GM18861 (cell line): ENCODE data around the gene MAIP1.
A peak's percentile ranks its signal among the peaks of the same experiment; 100 is the strongest.

Experiments used
- ATAC-seq: cut with Tn5 transposase; IDR thresholded peaks from one replicate; pipeline ENCODE4 v1.9.1; 2021; ENCODE audit not compliant: unreplicated experiment

The MAIP1 gene

DNA sequence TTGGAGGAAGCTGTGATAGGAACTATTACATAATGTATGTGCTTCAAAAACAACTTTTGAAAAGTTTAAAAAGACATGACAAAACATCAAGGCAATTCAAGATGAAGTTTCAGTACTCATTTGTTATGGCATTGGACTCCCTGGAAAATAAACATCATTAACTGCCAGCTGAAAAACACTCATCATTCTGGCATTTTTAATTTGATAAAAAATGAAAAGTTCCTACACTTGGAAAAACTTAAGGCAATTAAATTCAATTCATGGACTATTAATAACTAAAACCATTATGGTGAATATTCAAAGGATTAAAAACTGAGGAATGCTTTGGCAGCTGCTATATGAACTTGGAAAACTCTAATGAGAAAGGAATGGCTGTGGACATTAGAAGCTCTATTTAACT is 8.5 kb upstream of the MAIP1 start:
- ATAC-seq = no peak

DNA sequence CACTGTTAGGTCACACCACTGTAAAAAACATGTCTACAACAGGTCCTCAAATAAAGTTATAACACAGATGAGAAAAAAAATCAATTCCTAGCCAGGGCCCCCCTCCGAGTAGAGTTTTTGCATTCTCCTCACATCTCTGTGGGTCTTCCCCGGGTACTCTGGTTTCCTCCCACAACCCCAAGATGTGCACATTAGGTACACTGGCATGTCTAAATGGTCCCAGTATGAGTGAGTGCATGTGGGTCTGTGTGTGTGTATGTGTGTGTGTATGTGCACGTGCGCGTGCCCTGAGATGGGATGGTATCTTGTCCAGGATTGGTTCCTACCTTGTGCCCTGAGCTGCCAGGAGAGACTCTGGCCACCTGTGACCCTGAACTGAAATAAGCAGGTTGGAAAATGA is 5.0 kb upstream of the MAIP1 start:
- ATAC-seq = no peak

DNA sequence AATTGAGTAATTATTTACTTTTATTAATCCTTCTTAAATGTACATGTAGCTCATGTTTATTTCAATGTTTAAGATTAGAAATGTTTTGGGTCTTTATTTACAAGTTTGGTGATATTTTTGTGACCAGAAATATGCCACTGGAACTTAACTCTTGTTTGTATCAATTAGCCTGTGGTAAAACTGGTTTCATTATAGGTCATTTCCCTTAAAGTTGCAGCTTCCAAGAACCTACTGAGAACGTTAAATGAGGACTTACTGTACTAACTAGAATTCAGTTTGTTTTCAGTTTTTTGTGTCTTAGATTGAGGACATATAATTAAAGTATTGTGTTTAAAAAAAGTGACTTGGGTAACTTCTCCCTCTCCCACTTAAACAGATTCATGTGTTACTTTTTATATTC is 4.4 kb upstream of the MAIP1 start:
- no peak for ATAC-seq

DNA sequence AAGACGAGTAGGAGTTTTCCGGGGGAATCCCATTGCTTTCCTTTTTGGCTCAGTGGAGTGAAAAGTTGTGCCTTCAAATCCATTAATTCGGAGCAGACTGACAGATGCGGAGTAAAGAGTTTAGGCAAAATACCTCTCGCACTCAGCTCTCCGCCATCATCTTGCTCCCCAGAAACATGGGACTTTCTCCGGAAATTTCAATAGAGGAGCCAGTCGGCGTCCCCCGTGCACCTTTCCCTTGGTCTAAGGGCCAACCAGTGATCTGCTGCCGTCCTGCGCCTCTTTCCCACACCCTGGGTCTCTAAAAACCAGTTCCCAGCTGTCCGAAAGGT is 409 bp upstream of the MAIP1 start:
- peak; percentile 24 for ATAC-seq

DNA sequence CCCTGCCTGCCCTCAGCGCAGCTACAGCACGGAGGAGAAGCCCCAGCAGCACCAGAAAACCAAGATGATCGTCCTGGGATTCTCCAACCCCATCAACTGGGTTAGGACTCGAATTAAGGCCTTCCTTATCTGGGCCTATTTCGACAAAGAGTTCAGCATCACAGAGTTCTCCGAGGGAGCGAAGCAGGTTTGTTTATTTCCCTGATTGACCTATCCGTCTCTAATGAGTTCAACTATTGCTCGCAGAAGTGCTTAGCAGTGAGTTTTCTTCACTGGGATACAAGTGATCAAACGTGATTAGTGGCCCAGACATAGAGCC is 639 bp downstream of the MAIP1 start:
- ATAC-seq = no peak

DNA sequence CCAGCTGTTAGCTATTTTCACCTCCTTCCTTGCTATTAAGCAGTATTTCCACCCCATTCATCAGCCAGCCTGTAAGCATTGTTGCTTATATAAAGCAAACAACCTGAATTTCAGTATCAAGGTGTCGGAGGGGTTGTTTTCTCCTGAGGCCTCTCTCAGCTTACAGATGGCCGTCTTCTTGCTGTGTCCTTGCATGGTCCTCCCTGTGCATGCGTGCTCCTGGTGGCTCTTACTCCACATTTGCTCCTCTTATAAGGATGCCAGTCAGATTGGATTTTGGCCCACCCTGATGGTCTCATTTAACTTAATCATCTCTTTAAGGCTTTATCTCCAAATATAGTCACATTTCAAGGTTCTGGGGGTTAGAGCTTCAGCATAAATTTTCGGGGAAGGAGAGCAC is 2.6 kb downstream of the MAIP1 start:
- ATAC-seq = no peak

DNA sequence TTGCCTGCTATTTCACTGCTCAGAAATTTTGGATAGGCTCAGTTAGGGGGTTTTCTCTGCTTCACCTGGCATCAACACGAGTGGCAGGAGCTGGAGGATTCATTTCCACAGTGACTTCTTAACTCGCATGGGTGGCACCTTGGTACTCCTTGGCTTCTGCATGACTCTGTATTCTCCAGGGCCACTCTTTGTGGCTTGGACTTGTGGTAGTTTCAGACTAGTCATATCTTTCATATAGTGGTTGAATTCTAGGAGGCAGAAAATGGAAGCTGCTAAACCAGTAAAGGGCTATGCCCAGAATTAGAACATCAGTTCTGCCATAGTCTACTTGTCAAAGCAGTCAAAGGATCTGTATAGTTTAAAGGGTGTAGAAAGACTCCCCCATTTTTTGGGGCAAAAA is 6.8 kb downstream of the MAIP1 start:
- ATAC-seq = peak; percentile 63

DNA sequence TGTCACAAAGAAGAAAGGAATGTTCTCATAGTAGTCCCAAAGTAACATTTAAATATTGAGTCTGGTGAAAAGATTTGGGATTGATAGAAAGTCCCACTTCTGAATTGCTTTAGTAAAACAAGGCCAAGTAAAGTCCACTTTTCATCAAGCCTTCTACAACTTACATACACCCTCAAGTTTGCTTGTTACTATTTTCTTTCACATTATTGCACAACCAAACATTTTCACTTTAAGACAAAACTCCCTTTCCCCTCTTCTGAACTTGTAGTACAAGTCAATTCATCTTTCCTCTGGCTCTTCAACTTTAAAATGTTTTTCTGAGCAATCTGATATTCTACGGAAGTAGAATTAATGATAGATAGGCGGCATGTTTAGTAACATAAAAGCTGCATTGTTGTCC is 11.0 kb downstream of the MAIP1 start:
- no peak for ATAC-seq

DNA sequence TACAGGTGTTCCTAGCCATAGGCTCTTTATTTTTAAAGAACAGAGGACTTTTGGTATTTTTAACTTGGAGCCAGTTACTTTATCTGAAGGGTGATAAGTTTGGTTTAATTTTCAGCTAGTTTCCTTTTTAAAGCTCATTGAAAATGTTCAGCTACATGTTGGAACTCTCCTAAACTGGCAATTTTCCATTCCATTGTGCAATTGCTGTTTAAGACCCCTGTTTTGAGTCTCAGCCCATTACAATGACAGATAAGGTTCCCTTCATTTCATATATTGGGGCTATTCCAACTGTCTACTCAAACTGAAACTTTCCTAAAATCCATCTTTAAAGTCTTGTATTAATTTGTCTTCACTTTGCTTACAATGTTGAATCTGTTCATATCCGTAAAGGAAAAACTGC is 11.6 kb downstream of the MAIP1 start:
- ATAC-seq = no peak

DNA sequence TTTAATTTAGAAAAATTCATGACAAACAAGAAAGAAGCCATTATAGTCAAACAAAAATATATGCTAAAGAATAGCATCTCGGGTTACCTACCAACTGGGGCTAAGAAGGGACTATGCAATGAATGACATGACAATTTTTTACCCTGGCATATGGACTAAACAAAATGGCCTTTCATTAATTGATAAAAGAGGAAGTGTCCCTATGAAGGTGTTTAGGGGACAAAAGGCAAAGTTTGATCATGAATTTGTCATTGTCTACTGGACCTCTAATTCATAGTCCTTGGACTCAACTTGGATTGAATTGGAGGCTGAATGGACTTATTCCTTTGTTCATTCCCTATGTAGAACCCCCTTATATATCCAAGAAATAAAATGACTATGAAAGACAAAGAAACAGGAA is 12.7 kb downstream of the MAIP1 start:
- ATAC-seq = no peak

DNA sequence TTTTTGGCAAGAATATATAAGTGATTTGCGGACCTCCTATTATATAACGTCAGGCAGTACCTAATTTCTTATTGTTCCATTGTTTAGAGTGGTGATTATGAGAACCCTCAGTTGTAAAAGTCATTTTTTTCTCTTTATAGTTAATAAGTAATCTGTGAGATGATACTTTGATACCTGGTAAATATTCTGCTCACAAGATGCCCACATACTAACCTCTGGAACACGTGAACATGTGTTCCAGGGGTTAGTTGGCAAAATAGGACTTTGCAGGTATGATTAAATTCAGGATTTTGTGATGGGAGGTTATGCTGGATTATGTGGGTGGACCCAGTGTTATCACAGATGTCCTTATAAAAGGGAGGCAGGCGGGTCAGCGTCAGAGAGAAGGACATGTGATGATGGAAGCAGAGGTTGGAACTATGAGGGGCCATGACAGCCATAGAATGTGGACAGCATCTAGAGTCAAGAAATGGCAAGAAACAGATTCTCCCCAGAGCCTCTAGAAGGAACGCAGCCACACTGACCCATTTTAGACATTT is 16.8 kb downstream of the MAIP1 start:
- no peak for ATAC-seq

DNA sequence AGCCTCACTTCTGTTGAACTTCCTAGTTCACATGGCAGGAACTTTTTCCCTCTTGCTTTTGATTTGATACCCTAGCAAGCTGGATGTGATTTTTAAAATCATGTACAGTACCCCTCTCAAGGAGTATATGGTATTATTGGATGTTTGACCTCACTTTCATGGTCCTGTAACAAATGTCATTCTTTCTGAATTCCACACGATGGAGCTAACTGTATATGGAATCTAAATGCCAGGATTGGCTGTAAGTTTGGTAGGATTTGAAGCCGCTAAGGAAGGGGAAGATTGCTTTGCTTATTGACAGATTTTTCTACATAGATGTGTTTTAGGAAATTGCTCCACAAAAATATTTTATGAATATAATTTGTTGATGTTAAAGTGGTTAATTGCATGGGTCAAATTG is 18.3 kb downstream of the MAIP1 start:
- no peak for ATAC-seq

DNA sequence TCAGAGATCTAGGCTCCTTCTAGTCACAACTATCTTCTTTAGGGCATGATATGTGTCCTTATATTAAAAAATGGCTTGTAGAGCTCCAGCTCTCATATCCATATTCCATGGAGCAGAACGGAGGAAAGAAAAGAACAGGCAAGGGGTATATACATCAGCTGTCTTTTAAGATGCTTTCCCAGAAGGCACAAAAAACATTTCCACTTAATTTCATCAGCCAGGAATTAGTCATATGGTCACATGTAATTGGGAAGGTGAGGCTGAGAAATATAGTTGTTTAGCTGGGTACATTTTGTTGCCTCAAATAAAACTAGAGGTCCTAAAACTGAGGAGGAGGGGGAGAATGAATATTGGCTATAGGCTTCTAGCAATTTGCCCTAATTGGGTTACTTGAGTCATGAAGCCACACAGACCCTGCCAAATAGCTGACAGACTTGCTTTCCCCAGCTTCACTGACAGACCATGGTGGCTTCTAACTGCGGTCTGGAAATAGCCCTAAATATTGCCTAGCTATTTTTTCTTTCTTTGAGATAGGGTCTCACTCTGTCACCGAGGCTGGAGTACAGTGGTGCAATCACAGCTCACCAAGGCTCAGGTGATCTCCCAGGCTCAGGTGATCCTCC is 20.0 kb downstream of the MAIP1 start:
- no peak for ATAC-seq

DNA sequence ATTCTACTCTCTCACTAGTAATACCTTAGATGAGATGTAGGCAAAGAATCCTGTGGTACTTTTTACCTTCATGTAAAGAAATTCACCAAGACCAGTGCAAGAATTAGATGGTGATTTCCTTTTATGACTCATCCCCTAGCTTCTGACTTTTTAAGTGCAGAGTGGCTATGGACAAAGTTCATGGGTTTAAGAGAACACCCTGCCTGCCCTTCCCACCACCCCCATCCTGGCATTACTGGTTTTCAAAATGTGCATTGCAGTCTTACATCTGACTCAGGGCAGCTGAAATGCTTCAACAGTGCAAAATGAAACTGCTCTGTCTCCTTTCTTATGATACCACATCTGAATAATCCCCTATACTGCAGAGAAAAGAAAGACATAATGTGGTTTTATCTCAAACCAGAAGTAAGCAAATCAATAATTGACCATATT is 22.6 kb downstream of the MAIP1 start:
- peak; percentile 76 for ATAC-seq

DNA sequence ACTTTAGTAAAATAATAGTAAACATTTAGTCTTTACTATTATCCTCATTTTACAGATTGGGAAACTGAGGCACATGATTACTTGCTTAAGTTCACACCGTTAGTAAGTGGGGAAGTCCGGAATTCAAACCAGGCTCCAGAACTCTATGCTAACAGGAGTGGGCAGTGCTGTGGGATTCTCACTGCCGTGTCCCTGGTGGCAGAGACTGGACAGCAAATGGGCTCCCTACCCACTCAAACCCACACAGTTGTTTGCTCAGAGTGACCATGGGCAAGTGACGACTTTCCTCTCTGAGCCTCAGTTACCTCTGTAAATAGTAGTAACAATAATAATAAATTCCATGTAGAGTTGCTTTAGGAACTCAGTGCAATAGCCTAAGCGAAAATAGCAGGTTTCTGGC is 24.0 kb downstream of the MAIP1 start:
- ATAC-seq = no peak

DNA sequence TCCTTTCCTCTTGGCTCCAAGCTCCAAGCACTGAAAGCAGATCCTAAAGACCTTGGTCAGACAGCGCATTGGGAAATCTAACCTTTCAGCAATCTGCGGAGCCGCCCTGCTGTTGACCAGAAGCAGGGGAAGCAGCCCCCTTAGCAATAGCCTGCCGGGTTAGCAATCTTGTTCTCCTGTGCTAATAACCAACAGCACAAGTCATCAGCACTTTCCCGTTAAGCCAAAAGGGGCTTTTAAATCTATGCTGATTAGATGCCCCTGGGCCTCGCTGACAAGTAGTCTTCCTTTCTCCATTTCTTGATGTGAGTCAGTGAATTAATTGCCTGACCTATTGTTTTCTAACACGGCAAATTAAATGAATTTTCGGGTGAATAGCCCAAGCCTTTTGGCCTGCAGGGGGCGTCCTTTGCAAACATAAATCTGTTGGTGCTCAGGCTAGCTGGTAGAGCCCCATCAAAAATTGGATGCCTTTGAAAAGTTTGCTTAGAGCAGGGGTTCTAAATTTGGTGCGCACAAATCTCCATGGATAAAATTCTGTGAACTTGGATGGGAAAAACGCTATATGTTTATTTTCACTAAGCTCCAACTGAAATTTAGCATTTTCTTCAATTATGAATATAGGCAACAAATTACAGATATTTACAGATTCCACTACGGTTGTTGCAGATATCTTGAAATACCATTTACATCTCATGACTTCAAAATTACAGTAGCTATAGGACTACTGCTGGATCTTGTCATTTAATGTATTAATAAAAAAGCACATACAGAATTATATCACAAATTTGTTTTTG is 24.6 kb downstream of the MAIP1 start:
- ATAC-seq = no peak

DNA sequence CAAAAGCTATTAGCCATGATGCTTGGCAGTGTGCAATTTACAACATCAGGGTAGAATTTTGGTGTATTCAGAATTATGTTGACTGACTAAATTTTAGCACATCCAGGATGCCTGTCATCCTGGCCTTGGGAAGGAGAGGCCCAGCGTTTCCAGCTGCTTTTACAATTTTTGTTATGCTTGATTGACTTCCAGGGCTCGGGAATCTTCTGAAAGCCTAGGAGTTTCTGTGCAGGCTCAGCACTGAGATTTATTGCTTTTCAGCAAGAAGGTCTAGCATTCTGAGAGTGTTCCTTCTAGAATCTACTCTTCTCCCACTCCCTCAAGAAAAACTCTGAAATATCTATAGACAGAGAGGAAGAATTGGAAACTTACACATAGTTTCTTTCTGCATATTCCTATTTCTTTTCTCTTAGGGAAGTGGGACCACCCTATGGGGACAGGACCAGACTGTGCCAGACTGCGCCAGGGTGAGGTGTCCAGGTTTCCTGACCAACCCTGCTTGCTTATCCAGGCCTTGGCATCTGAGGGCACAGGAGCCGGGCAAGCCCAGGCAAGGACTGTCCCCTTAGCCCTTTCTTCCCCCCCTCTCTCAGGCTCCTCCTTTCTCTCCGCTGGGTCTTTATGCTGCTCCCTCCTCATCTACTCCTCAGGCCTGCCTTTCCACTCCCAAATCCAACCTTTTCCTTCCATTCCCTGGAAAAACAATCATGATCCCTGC is 26.9 kb downstream of the MAIP1 start:
- ATAC-seq = no peak

DNA sequence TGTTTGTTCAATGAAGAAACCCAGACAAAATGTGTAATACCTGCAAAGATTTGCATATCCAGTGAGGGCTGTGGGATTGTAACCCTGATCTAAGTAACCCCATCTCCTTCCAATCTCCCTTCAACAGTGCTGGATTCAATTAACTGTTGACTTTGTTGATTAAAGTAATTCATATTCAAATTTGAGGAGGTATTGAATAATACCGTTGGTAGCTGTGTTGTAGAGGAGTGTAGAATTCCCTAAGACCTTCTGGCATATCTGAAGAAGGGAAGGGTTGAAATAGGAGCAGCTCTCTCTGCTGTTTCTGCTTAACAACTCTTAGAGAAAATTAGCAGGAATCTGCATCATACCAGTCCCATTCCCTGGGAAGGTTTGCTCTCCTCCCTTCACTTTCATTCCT is 28.2 kb downstream of the MAIP1 start:
- ATAC-seq = no peak

DNA sequence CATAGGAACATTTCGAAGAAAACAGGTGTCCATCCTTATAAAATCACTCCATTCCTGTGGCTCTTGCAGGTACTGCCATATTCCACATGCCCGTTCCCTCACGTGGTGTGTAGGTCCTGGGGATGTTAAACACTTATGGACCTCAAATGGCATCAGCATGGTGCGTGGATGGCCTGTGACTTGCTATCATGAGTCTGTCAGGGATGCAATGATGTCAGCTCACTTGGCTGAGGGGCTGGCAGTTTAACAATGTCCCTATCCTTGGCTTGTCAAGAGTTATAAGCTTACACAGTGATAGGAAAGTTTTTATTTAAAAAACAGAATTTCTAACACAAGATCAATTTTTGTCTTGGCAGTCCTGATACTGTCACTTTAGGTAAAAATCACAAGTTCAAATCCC is 28.8 kb downstream of the MAIP1 start:
- no peak for ATAC-seq

DNA sequence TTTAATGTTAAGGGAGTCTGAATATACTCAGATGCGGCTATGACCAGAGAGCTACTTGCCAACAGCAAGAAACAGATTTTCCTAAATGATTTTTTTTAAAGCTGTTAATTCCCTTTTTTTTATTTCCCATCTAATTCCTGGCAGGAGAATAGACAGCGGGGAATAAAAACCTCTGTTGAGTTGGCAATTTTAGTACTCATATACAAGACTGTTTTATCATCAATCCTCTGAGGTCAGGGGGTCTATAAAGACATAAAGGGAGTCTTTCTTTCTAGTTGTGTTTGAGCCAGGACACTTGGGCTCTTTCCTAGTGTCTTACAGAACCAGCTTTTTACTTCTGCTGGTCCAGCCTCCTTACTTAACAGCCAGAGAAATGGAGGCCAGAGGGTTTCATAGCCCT is 29.4 kb downstream of the MAIP1 start:
- no peak for ATAC-seq

DNA sequence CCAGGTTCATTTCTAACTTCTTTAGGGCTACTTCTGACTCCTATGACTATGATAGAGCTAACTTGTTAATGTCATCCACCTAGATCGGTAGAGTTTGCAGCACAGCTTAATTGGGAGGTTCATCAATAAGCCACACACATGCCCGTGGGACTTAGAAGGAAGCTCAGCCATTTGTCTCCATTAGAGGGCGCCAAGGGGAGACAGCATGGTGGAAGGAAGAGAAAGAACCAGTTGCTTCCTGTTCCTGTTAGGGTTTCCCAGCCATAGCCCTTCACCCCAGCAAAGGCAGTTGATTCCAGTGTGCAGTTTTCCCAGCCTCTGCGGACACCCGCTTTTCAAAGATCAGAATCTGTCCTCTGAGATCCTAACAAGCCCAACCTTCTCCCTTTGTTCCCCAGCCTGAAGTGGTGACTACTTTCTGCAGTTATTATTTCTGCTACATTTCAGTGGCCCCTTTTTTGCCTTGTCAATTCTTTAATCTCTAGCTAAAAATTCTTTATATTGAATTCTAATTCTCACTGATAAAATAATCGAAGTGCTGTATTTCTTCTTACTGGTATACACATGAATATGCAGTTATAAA is 30.3 kb downstream of the MAIP1 start:
- peak; percentile 59 for ATAC-seq

DNA sequence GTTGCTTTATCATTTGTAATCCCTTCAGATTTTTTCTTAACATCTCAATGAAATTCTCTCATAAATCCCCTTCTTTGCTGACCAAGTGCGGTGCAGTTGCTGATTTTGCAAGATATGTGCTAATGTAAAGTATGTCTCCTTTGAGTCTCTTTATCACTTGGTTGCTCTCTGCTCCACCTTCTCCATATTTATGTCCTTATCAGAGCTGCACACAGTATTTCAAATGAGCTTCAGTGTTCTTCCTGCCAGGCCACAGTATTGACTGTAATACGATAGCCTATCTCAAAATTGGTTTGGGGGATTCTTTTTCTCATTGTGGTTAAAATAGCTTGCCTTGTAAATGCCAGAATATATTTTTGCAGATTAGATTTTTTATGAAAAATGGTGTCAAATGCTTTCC is 32.2 kb downstream of the MAIP1 start:
- ATAC-seq = no peak
